NCI-H1048 (cell line): ENCODE results near the gene DAPK2.

Experiments
- DNase-seq: peaks from one replicate; lab custom pipeline; 2025; lab: John Stamatoyannopoulos, UW

Gene DAPK2

DNA sequence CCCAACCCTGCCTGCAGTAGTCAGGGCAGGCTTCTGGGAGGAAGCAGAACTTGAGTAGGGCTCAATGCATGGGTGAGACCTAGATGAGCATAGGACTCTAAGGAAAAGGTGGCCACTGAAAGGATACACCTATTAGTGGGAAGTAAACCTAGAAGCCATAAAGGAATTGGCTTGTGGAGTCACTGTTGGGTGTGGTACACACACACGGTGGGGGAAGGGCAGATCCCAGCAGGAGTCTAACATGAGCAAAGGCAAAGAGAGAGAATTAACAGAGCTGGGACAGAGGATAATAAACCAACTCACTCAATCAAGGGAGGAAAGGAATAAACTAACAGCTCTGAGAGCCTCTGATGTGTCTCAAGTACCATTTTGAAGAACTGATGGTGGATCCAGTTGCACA, 23.1 kb downstream of the DAPK2 start:
- DNase-seq = no peak

DNA sequence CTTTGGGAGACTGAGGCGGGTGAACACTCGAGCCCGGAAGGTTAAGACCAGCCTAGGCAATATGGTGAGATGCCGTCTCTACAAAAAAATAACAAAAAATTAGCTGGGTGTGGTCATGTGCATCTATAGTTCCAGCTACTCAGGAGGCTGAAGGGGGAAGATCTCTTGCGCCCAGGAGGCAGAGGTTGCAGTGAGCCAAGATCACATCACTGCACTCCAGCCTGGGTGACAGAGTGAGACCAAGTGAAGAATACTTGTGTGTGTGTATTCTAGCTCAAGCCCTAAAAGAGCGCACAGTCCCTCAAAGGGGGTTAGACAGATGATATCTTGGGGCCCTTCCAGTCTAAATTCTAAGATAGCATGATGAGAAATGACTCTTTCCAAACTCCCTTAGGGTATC, 23.7 kb downstream of the DAPK2 start:
- no peak for DNase-seq

DNA sequence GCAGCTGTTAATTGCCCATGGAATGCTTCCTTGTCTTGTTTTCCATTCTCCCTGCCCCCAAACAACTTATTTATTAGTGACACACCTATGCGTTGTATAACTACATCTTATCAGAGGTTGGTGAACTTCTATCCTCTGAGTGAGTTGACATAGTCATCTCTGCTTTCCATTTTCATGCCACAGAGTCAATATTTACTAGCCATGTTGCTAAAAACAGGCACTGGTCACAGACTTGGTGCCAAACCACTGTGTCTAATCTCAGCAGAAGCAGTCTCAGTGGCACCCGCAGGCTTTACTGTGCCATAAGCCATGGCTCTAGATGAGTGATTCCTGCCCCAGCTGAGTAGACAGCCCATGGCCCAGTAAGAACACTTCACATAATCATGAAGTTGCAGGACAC, 26.5 kb downstream of the DAPK2 start:
- no peak for DNase-seq

GRCh38 chr15:64017591-64018163, 28.6 kb downstream of the DAPK2 start:
- no peak for DNase-seq

GRCh38 chr15:64017082-64017588, 29.1 kb downstream of the DAPK2 start:
- no peak for DNase-seq

DNA sequence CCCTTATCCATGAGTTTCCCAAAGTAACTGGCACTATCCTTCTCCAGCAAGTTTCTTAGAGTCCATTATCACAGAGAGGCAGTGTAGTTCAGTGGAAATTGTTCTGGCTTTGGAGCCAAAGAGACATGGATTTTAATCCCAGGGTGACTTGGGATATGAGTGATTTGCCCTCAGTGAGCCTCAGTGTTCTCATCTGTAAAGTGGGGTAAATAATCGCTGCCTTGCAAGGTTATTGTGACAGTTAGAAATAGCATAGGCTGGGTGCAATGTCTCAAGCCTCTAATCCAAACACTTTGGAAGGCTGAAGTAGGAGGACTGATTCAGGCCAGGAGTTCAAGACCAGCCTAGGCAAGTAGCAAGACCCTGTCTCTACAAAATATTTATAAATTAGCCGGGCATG, 30.0 kb downstream of the DAPK2 start:
- DNase-seq = no peak

- DNase-seq = no peak
These were observed 31.3 kb downstream of the DAPK2 start for GRCh38 chr15:64014995-64015394.

GRCh38 chr15:64013179-64014062, 32.9 kb downstream of the DAPK2 start:
- DNase-seq = no peak

- DNase-seq = no peak
These were observed 34.5 kb downstream of the DAPK2 start for GRCh38 chr15:64011736-64012135.

DNA sequence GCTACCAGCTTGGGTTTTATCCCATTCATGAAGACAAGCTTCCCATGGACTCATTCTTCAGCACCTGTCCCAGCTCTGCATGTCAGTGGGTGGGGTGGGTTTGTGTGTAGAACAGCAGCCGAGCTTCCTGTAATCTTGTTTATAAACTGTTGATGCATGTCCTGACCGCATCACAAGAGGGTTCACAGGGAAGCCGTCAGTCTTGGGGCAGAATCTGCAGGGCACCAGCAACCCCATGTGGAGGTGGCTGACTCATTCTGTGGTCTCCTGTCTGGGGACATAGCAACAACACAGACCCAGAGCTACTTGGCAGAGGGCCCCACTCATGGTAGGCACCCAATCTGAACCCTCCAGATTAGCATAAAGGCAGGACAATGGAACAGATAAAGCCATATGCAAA, 35.6 kb downstream of the DAPK2 start:
- DNase-seq = no peak

GRCh38 chr15:64009798-64010261, 36.5 kb downstream of the DAPK2 start:
- no peak for DNase-seq

GRCh38 chr15:64009241-64009640, 37.0 kb downstream of the DAPK2 start:
- DNase-seq = no peak

GRCh38 chr15:64008177-64008576, 38.1 kb downstream of the DAPK2 start:
- DNase-seq = no peak

- DNase-seq = no peak
These were observed 39.6 kb downstream of the DAPK2 start for GRCh38 chr15:64006642-64007041.

DNA sequence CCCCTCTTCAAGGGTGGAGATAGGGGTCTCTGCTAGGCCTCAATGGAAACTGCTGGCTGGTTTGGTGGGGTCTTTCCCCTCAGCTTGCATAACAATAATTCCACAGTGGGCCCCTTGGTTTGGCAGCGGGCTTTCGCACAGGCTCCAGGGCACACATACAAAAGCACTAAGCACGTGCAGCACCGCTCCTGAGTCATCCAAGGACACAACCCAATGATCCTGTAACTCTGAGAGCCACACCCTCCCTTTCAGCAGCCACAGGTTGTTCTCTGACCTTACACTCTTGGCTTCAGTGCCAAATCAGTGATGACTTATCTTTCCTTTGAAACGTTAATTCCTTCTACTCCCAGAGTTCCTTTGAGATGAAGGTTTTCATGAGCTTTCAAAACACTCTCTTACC, 41.7 kb downstream of the DAPK2 start:
- no peak for DNase-seq

DNA sequence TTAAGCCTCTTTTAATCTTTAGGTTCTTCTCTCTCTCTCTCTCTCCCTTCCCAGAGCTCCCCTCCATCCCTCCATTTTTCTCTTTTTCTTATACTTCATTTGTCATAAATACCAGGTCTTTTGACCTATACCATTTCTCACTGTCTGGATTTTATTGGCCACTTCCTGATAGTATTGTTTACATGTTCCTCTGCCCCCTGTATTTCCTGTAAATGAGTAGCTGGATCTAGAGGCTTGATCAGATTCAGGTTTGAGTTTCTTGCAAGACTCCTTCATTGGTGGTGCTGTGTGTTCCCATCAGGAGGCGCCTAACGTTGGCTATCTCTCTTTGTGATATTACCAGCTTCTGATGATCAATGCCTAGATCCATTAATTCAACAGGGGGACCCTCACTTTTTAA, 42.2 kb downstream of the DAPK2 start:
- no peak for DNase-seq

DNA sequence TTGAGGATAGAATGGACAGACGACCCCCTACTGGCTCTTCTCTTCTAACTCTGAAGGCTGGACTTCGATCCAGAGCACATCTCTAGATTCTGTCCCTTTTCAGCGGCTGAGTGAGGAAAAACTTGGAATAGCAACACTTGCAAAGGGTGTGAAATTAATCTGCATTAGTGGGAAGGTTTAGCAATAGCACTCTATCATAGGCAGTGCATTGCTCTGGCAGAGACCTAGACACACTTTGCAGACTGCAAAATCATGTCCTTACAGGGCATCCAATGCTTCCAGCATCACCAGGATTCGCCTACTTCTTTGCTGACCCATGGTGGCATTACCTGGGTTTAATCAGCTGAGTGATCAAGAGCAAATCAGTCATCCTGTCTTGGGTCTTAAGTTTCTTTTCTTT, 43.1 kb downstream of the DAPK2 start:
- DNase-seq = no peak

GRCh38 chr15:64001148-64001547, 45.1 kb downstream of the DAPK2 start:
- DNase-seq = no peak

GRCh38 chr15:64000183-64000951, 45.9 kb downstream of the DAPK2 start:
- DNase-seq = no peak

- DNase-seq = no peak
These were observed 47.1 kb downstream of the DAPK2 start for GRCh38 chr15:63999177-63999576.

DNA sequence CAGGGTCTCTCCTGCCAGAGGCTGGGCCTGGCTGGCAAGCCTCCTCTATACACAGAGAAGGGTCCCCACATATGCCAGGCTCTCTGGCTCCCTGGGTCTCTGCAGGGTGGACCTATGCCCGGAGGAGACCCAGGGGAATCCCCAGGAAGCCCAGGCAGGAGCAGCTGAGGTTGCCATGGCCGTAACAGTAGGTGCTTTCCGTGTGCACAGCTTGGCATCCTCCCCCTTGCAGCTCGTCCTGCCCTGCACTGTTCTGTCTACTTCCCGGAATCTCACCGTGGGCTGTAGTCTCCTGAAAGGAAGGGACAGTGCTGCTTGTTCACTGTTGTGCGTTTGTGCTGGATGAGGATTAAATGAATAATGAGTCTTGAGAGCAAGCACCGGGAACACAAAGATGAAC, 47.8 kb downstream of the DAPK2 start:
- no peak for DNase-seq

- DNase-seq = no peak
These were observed 48.4 kb downstream of the DAPK2 start for GRCh38 chr15:63997715-63998442.
